GM18502 (cell line): Measurements from ENCODE around the gene CTBP1.

ENCODE experiments used
- ATAC-seq: cut with Tn5 transposase; IDR thresholded peaks from one replicate; pipeline ENCODE4 v1.9.1; 2021; ENCODE audit warnings: mild to moderate bottlenecking; ENCODE audit not compliant: unreplicated experiment, poor library complexity

Gene CTBP1

GRCh38 chr4:1212546-1213335 lies 36.2 kb downstream of the CTBP1 start:
- ATAC-seq: no peak

GRCh38 chr4:1211891-1212545 lies 36.9 kb downstream of the CTBP1 start:
- no peak for ATAC-seq

- ATAC-seq: no peak
Observed at GRCh38 chr4:1211371-1211770, 37.6 kb downstream of the CTBP1 start.

GRCh38 chr4:1210971-1211370 lies 38.0 kb downstream of the CTBP1 start:
- ATAC-seq: no peak

GRCh38 chr4:1210241-1210841 lies 38.6 kb downstream of the CTBP1 start:
- ATAC-seq: no peak

GRCh38 chr4:1209821-1210220 lies 39.1 kb downstream of the CTBP1 start:
- no peak for ATAC-seq

- ATAC-seq: no peak
Observed at GRCh38 chr4:1208970-1209704, 39.8 kb downstream of the CTBP1 start.

GRCh38 chr4:1208266-1208961 lies 40.5 kb downstream of the CTBP1 start:
- no peak for ATAC-seq

- no peak for ATAC-seq
Observed at GRCh38 chr4:1207603-1208265, 41.2 kb downstream of the CTBP1 start.

GRCh38 chr4:1207157-1207470 lies 41.8 kb downstream of the CTBP1 start:
- no peak for ATAC-seq

GRCh38 chr4:1206299-1207156 lies 42.4 kb downstream of the CTBP1 start:
- ATAC-seq: no peak

- ATAC-seq: no peak
Observed at GRCh38 chr4:1205586-1206298, 43.2 kb downstream of the CTBP1 start.

GRCh38 chr4:1204828-1205585 lies 43.9 kb downstream of the CTBP1 start:
- no peak for ATAC-seq

- no peak for ATAC-seq
Observed at GRCh38 chr4:1204286-1204827, 44.6 kb downstream of the CTBP1 start.

GRCh38 chr4:1203026-1203616 lies 45.8 kb downstream of the CTBP1 start:
- no peak for ATAC-seq

- no peak for ATAC-seq
Observed at GRCh38 chr4:1202526-1203011, 46.4 kb downstream of the CTBP1 start.
